ENCODE results near the gene ESYT3.
"Not testable (repeated sequence)": the region's sequence is repeated elsewhere in the genome, so short reads cannot be mapped to it uniquely, and the experiment has no call there.

DNA sequence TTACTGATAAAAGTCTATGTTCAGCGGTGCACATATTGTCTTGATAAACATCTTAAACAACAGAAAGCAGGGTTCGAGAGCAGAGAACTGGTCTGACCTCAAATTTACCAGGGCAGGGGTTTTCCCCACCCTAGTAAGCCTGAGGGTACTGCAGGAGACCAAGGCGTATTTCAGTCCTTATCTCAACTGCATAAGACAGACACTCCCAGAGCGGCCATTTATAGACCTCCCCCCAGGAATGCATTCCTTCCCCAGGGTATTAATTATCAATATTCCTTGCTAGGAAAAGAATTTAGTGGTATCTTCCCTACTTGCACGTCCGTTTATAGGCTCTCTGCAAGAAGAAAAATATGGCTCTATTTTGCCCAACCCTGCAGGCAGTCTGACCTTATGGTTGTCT is 52.2 kb downstream of the ESYT3 start:
- not testable (repeated sequence) for TF ChIP-seq ZNF331 (CRISPR knock-in tag; IDR thresholded peaks at IDR 0.05; ENCODE audit: low read depth); STAT1 (IDR thresholded peaks at IDR 0.05; ENCODE audit: unreplicated experiment); POLR2AphosphoS5 (IDR thresholded peaks at IDR 0.05; ENCODE audit: low read depth); JUNB (IDR thresholded peaks at IDR 0.05; ENCODE audit: unreplicated experiment); NANOG (IDR thresholded peaks at IDR 0.05; ENCODE audit: borderline replicate concordance); EZH2 (IDR thresholded peaks at IDR 0.05; ENCODE audit: low read depth, unreplicated experiment)
- TF ChIP-seq, protein P1, sequence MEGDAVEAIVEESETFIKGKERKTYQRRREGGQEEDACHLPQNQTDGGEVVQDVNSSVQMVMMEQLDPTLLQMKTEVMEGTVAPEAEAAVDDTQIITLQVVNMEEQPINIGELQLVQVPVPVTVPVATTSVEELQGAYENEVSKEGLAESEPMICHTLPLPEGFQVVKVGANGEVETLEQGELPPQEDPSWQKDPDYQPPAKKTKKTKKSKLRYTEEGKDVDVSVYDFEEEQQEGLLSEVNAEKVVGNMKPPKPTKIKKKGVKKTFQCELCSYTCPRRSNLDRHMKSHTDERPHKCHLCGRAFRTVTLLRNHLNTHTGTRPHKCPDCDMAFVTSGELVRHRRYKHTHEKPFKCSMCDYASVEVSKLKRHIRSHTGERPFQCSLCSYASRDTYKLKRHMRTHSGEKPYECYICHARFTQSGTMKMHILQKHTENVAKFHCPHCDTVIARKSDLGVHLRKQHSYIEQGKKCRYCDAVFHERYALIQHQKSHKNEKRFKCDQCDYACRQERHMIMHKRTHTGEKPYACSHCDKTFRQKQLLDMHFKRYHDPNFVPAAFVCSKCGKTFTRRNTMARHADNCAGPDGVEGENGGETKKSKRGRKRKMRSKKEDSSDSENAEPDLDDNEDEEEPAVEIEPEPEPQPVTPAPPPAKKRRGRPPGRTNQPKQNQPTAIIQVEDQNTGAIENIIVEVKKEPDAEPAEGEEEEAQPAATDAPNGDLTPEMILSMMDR (conservative IDR thresholded peaks at IDR 0.05; ENCODE audit: low read depth in 2 of 2), result not testable (repeated sequence)
- TF ChIP-seq, protein P2, sequence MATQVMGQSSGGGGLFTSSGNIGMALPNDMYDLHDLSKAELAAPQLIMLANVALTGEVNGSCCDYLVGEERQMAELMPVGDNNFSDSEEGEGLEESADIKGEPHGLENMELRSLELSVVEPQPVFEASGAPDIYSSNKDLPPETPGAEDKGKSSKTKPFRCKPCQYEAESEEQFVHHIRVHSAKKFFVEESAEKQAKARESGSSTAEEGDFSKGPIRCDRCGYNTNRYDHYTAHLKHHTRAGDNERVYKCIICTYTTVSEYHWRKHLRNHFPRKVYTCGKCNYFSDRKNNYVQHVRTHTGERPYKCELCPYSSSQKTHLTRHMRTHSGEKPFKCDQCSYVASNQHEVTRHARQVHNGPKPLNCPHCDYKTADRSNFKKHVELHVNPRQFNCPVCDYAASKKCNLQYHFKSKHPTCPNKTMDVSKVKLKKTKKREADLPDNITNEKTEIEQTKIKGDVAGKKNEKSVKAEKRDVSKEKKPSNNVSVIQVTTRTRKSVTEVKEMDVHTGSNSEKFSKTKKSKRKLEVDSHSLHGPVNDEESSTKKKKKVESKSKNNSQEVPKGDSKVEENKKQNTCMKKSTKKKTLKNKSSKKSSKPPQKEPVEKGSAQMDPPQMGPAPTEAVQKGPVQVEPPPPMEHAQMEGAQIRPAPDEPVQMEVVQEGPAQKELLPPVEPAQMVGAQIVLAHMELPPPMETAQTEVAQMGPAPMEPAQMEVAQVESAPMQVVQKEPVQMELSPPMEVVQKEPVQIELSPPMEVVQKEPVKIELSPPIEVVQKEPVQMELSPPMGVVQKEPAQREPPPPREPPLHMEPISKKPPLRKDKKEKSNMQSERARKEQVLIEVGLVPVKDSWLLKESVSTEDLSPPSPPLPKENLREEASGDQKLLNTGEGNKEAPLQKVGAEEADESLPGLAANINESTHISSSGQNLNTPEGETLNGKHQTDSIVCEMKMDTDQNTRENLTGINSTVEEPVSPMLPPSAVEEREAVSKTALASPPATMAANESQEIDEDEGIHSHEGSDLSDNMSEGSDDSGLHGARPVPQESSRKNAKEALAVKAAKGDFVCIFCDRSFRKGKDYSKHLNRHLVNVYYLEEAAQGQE (IDR thresholded peaks at IDR 0.05; ENCODE audit: unreplicated experiment), result not testable (repeated sequence)
